Measurements from ENCODE around the gene PTPN4.
"Not testable (repeated sequence)": the region's sequence is repeated elsewhere in the genome, so short reads cannot be mapped to it uniquely, and the experiment has no call there.

The PTPN4 gene

DNA sequence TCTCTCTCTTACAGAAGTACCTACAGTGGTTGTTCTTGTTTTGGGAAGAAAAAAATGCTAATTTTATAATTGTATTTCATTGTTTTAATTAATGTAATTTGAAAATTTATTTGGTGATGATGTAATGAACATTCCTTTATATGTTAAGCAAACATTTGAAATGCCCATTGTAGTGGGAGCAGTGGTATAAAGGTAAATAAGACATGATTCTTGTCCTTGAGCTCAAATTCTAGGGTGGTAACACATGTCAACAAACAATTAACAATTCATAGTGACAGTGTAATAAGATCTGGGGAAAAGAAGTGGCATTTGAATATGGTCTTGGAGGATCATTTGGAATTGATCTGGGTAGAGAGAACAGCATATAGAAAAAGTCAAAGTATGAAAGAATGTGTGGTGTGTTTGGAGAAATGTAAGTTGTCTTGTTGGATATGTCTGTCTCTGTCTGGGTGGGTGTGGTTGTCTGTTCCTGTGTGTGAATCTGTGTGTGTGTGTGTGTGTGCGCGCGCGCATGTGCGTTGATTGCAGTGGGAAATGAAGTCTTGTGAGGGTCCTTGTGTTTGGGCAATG is 5.8 kb downstream of the PTPN4 start:
- DNase-seq, result no peak

DNA sequence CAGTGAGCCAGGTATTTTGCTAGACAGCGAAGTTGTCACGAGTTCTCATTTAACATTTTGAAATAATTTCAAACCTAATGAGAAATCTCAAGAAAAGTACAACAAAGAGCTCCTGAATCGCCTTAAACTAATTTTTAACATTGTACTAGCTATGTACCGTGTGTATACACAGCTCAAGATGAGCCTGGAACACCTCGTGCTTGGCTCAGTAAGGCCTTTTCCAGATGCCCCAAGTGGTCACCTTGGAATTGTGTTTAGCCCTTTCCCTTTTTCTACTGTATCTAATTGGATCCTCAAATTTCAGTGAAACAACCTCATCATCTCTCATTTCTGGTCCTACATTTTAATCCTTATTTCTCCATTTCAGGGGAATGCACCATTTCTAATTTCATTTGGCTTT is 7.2 kb downstream of the PTPN4 start:
- no peak for DNase-seq

DNA sequence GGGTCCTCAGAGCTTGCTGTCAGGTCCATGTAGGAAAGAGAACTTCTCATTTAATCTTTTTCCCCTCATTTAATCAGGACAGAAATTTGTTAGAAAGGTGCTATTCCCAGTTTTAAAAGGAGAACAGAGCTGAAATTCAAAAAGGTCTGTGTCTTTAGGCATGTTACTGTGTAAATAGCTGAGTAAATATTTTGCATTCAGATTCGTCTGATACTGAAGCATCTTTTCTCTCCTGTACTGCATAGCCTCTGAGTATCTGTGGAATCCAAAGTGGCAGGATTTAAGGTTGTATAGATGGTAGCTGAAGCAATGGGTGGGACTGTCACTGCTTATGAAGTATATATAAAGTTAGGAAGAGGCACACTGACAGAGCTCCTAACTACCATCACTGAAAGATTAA is 9.0 kb downstream of the PTPN4 start:
- no peak for DNase-seq

DNA sequence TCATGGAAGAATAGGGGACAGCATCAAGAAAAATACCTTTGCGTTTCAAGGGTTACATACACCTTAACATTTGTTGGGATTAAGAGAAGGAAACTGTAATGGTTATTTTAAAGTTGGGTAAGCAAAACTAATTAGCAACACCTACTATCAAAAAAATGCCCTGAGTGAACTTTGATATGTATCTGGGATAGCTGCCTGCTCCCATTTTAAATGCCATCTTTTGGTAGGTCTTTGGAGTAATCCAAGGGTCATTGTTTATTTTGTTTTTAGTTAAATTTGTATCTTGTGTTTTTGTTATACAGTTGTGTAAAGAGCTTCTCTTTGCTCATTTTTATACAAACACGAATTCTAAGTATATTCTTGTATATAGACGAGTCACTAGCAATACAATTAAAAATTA is 9.9 kb downstream of the PTPN4 start:
- DNase-seq, result no peak

- DNase-seq, result no peak
Measured at GRCh38 chr2:119771331-119771730, 11.6 kb downstream of the PTPN4 start.

GRCh38 chr2:119772128-119772527 is 12.4 kb downstream of the PTPN4 start:
- no peak for DNase-seq

DNA sequence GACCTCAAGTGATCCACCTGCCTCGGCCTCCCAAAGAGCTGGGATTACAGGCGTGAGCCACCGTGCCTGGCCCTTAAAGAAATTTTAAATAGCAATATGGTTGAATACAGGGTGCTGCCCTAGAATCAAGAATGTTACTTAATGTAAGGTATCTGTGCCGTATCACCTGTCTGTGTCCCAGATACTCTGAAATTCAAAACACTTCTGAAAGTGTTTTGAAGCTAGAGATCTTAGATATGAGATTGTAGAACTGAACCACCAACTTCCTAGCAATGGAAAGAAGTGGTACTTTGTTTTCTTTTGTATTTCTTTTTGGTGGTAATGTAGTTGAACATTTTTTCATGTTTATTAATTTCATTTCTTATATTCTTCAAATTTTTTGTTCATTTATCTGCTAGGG is 13.0 kb downstream of the PTPN4 start:
- no peak for DNase-seq

- DNase-seq, result no peak
Measured at GRCh38 chr2:119774026-119774425, 14.3 kb downstream of the PTPN4 start.

DNA sequence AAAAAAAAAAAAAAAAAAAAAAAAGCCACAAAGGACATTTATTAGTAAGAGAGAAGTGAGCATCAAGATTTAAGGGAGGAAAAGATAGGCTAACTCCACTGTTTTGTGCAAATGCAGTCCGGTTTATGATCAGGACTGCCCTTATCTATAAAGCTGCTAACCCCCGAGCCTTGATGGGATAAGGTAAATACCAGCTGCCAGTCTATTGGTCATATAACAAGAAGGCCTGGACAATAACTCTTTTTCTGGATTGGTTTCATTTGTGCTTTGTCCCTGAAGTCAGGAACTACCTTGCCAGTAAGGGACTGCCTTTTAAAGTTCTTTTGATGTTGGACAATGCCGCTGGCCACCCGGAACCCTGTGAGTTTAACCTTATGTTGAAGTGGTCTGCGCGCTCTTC is 15.4 kb downstream of the PTPN4 start:
- DNase-seq, result no peak

GRCh38 chr2:119782308-119783027 is 22.7 kb downstream of the PTPN4 start:
- no peak for DNase-seq

DNA sequence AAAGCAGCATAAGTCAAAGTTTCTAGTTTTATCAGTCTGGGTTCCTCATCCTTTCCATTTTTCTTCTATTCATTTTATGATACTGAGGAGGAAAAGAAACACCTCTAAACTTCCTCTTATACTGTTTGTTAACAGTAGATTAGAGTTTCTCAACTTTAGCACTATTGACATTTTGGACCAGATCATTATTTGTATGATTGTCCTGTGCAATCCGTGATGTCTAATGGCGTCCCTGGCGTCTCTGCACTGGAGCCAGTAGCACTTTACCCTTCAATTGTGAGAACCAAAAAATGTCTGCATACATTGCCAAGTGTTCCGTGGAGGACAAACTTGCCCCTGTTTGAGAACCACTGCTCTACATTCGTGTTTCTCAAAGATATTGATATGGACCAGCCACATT is 25.2 kb downstream of the PTPN4 start:
- no peak for DNase-seq

DNA sequence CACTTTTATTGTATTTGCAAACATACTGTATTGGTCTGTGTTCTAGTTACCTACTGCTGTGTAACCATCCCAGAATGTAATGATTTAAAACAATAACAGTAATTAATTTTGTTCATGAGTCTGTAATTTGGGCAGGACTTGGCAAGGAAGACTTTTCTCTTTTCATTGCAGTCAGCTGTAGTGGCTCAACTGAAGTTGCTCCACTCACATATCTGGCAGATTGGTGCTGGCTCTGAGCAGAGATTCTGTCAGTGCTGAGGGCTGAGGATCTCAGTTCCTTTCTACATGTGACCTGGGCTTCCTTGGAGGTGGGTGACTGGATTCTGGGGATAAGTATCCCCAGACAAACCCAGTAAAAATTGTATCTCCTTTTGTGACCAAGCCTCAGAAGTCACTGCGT is 26.6 kb downstream of the PTPN4 start:
- no peak for DNase-seq

DNA sequence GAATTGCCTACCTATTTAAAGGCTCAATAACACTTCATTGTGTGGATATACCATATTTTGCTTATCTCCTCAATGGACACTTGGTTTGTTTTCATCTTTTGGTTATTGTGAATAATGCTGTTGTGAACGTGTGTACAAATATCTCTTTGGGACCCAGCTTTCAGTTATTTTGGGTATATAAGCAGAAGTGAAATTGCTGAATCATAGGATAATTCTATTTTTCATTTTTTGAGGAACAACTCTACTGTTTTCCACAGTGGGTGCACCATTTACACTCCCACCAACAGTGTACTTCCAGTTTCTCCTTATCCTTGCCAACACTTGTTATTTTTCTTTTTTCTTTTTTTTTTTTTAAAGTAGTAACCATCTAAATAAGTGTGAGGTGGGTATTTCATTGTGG is 29.0 kb downstream of the PTPN4 start:
- DNase-seq, result no peak

DNA sequence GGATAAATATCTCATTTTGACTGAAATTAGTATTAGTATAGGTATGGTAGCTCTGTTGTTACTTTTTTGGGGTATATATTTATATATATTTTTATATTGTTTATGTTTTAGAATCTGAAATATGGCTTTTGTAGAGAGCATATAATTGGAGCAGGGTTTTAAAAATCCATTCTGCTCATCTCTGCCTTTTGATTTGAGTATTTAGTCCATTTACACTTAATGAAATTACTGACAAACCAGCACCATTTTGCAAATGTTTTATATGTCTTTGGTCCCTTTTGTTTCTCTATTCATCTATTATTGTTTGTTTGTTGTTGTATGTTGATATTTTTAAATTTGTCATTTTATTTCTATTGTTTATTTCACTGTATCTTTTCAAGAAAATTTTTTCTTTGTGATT is 30.7 kb downstream of the PTPN4 start:
- no peak for DNase-seq

DNA sequence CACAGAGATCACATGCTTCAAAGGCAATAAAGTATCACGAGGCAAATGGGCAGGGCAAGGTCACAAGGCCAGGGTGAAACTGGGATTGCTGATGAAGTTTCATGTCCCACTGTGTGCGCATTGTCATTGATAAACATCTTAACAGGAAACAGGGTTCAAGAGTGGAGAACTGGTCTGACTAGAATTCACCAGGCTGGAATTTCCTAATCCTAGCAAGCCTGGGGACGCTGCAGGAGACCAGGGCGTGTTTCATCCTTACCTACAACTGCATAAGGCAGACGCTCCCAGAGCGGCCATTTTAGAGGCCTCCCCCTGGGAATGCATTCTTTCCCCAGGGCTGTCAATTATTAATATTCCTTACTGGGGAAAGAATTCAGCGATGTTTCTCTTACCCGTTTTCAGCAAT is 33.2 kb downstream of the PTPN4 start:
- no peak for DNase-seq

- no peak for DNase-seq
Measured at GRCh38 chr2:119794237-119794636, 34.5 kb downstream of the PTPN4 start.

GRCh38 chr2:119795309-119796303 is 35.9 kb downstream of the PTPN4 start:
- DNase-seq, result no peak

- DNase-seq, result no peak
Measured at GRCh38 chr2:119800376-119800902, 40.7 kb downstream of the PTPN4 start.

DNA sequence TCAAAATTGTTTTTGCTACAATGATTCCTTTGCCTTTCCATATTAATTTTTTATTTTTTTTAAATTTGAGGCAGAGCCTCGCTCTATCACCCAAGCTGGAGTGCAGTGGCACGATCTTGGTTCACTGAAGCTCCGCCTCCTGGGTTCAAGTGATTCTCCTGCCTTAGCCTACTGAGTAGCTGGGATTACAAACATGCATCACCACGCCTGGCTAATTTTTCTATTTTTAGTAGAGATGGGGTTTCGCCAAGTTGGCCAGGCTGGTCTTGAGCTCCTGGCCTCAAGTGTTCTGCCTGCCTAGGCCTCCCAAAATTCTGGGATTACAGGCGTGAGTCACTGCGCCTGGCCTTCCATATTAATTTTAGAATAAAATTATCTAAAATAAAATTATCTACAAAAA is 41.3 kb downstream of the PTPN4 start:
- DNase-seq, result no peak

GRCh38 chr2:119801989-119802388 is 42.3 kb downstream of the PTPN4 start:
- DNase-seq, result not testable (repeated sequence)

DNA sequence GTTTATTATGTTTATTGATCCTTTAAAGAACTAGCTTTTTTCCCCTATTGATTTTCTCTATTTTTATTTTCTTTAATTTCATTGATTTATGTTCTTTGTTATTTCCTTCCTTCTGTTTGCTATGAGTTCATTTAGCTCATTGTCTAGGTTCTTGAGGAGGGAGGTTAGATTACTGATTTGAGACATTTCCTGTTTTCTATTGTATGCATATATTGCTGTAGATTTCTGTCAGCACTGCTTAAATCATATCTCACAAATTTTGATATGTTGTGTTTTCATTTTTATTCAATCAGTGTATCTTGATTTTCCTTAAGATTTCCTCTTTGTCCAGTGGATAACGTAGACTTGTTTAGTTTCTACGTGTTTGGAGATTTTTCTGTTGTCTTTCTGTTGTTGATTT is 43.4 kb downstream of the PTPN4 start:
- DNase-seq, result no peak

- DNase-seq, result not testable (repeated sequence)
Measured at GRCh38 chr2:119804409-119804808, 44.7 kb downstream of the PTPN4 start.

DNA sequence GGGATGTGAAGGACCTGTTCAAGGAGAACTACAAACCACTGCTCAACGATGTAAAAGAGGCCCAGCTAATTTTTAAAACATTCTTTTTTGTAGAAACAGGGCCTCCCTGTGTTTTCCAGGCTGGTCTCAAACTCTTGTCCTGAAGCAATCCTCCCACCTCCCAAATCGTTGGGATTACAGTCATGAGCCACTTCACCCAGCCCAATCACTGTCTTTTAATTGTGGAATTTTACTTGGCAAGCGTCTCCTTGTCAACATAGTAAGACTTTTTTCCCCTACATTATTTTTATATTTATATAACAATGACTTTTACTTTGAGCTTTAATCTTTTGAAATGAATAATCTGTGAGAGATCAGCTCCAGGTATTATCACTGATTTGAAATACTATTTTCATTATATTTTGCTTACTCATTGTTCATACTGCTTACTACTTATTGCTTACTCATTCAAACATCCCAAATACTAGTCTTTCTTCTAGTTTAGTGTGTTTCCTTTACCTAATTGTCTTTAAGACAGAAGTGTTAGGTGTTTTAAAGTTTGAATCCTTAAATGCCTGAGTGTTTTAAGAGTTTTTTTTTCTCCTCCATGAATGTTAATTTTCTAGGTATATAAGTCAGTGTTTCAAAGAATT is 48.9 kb downstream of the PTPN4 start:
- no peak for DNase-seq
